IMR-90 (cell line): ENCODE results near the gene LSM8. TPM values are rescaled to one million over a fixed set of nuclear protein-coding genes. Genes with fewer than 3 reads are reported as not detected.

Experiments used
- ATAC-seq: fragments of 200-7000 bp; cut with Tn5 transposase; 2 replicates; pipeline ENCODE4 v1.9.1; 2020; ENCODE audit warnings: low read depth, mild to moderate bottlenecking, moderate library complexity
- BruUV-seq: library from RNA; stranded (reverse); fragments of 400-500 nt; replicated peaks from 2 replicates; lab custom pipeline; 2021; lab: Mats Ljungman, UMichigan
- CTCF ChIA-PET: fragments of 300-600 bp; formaldehyde crosslinking; extraction: SDS; loops from one replicate; lab custom pipeline; 2021; ENCODE audit warnings: antibody characterized with exemption; lab: Yijun Ruan, JAX
- POLR2A ChIA-PET: fragments of 300-600 bp; sonication (Branson Sonifier 250); formaldehyde crosslinking; loops from one replicate; lab custom pipeline; 2022; ENCODE audit warnings: antibody characterized with exemption; ENCODE audit not compliant: unreplicated experiment; lab: Charles Lee
- DNase-seq: peaks from one replicate; pipeline ENCODE4 v3.0.0; 2013
- H2AFZ ChIP-seq: replicated peaks from 2 replicates; pipeline ENCODE3; 2013; ENCODE audit warnings: low read length, mild to moderate bottlenecking; ENCODE audit not compliant: poor library complexity
- H2AK5ac ChIP-seq: 2 replicates; pipeline ENCODE4 v1.6.1; 2013; ENCODE audit warnings: low read depth, low read length, inconsistent platforms
- H2AK9ac ChIP-seq: replicated peaks from 2 replicates; pipeline ENCODE3; 2013; ENCODE audit warnings: mild to moderate bottlenecking, low read depth, low read length, moderate library complexity; ENCODE audit not compliant: poor library complexity
- H2BK120ac ChIP-seq: 2 replicates; pipeline ENCODE4 v1.6.1; 2013; ENCODE audit warnings: low read depth, low read length, inconsistent platforms
- H2BK15ac ChIP-seq: 3 replicates; pipeline ENCODE4 v1.6.1; 2013; ENCODE audit warnings: low read depth, low read length, inconsistent platforms
- H2BK20ac ChIP-seq: 2 replicates; pipeline ENCODE4 v1.6.1; 2013; ENCODE audit warnings: low read depth, mild to moderate bottlenecking, inconsistent platforms, low read length, moderate library complexity
- H2BK5ac ChIP-seq: 2 replicates; pipeline ENCODE4 v1.6.1; 2013; ENCODE audit warnings: mild to moderate bottlenecking, low read depth, low read length, inconsistent platforms; ENCODE audit not compliant: poor library complexity, severe bottlenecking
- H3K14ac ChIP-seq: replicated peaks from 2 replicates; pipeline ENCODE4 v1.6.1; 2013; ENCODE audit warnings: low read depth, low read length, inconsistent platforms
- H3K18ac ChIP-seq: 2 replicates; pipeline ENCODE4 v1.6.1; 2013; ENCODE audit warnings: low read depth, low read length, control low read depth
- H3K23ac ChIP-seq: 2 replicates; pipeline ENCODE4 v1.6.1; 2013; ENCODE audit warnings: low read depth, low read length, inconsistent platforms
- H3K27ac ChIP-seq: 2 replicates; pipeline ENCODE4 v1.5.1; 2013; ENCODE audit warnings: mild to moderate bottlenecking, control low read depth, low read length; ENCODE audit not compliant: insufficient read depth
- H3K27me3 ChIP-seq: 2 replicates; pipeline ENCODE4 v1.6.1; 2013; ENCODE audit warnings: low read length; ENCODE audit not compliant: control insufficient read depth, insufficient read depth
- H3K36me3 ChIP-seq: 2 replicates; pipeline ENCODE4 v1.6.1; 2013; ENCODE audit warnings: low read length, mixed read lengths; ENCODE audit not compliant: control insufficient read depth, insufficient read depth
- H3K4ac ChIP-seq: 2 replicates; pipeline ENCODE4 v1.6.1; 2013; ENCODE audit warnings: low read depth, low read length, inconsistent platforms
- H3K4me1 ChIP-seq: 2 replicates; pipeline ENCODE4 v1.6.1; 2013; ENCODE audit warnings: low read length, mixed read lengths; ENCODE audit not compliant: control insufficient read depth, insufficient read depth
- H3K4me2 ChIP-seq: 2 replicates; pipeline ENCODE4 v1.6.1; 2013; ENCODE audit warnings: low read depth, mild to moderate bottlenecking, control low read depth, low read length, moderate library complexity
- H3K4me3 ChIP-seq: 2 replicates; pipeline ENCODE4 v1.5.1; 2013; ENCODE audit warnings: low read depth, mild to moderate bottlenecking, control low read depth, low read length, moderate library complexity; ENCODE audit not compliant: insufficient read depth
- H3K56ac ChIP-seq: 2 replicates; pipeline ENCODE4 v1.6.1; 2013; ENCODE audit warnings: low read length, inconsistent platforms; ENCODE audit not compliant: insufficient read depth; ENCODE audit errors: extremely low read depth
- H3K79me1 ChIP-seq, 2 experiments: 2 replicates each; pipeline ENCODE4 v1.6.1; 2013; ENCODE audit warnings: low read length in 2 of 2, inconsistent platforms in 1 of 2, low read depth in 1 of 2
- H3K9ac ChIP-seq: 2 replicates; pipeline ENCODE4 v1.6.1; 2013; ENCODE audit warnings: low read depth, low read length, control low read depth
- H3K9me1 ChIP-seq: 2 replicates; pipeline ENCODE4 v1.6.1; 2013; ENCODE audit warnings: low read length, inconsistent platforms; ENCODE audit not compliant: insufficient read depth
- H3K9me3 ChIP-seq: 2 replicates; pipeline ENCODE4 v1.6.1; 2013; ENCODE audit warnings: low read length; ENCODE audit not compliant: control insufficient read depth, insufficient read depth
- H4K20me1 ChIP-seq: 2 replicates; pipeline ENCODE4 v1.6.1; 2013; ENCODE audit warnings: low read length, inconsistent platforms; ENCODE audit not compliant: insufficient read depth
- H4K5ac ChIP-seq: 2 replicates; pipeline ENCODE4 v1.6.1; 2013; ENCODE audit warnings: mild to moderate bottlenecking, low read depth, low read length, control low read depth
- H4K8ac ChIP-seq, 2 experiments: 2 replicates each; pipeline ENCODE4 v1.6.1; 2013; ENCODE audit warnings: low read depth in 2 of 2, low read length in 2 of 2, control low read depth in 1 of 2, inconsistent platforms in 1 of 2
- H4K91ac ChIP-seq: 2 replicates; pipeline ENCODE4 v1.6.1; 2013; ENCODE audit warnings: low read depth, low read length, inconsistent platforms; ENCODE audit not compliant: insufficient read depth
- FOS ChIP-seq: fragments of 150-350 bp; IDR thresholded peaks from 2 replicates; pipeline ENCODE4 v1.6.1; 2016; ENCODE audit warnings: low read depth, low read length
- WGBS, 2 experiments: methylation state at CpG; one replicate each; pipeline versions ENCODE4 v1.1.5 to v1.1.7; 2013; ENCODE audit warnings: missing lambda C conversion rate in 2 of 2; ENCODE audit not compliant: insufficient read length in 1 of 2; ENCODE audit errors: extremely low coverage in 2 of 2; 5-methylcytosine and 5-hydroxymethylcytosine counted together
- dilution Hi-C: fragments of 300-500 bp; cut with HindIII; formaldehyde crosslinking; loops from one replicate; pipeline ENCODE4 v1.14.3; 2018; ENCODE audit warnings: low sequenced_read_pairs; ENCODE audit not compliant: unreplicated experiment
- in situ Hi-C: fragments of 300-500 bp; cut with MboI; formaldehyde crosslinking; loops from 3 replicates; pipeline ENCODE4 v1.14.3; 2019; ENCODE audit warnings: low sequenced_read_pairs, inconsistent platforms, mixed read lengths
- intact Hi-C: fragments of 100-400 bp; cut with micrococcal nuclease; formaldehyde crosslinking; loops from 2 replicates; pipeline ENCODE4 v1.10.0; 2022
- polyA plus RNA-seq, 3 experiments: library from polyadenylated mRNA; depleted of rRNA; stranded (reverse); fragments of >200 nt; gene quantifications; 2 replicates each; pipeline ENCODE4 v1.2.3, GENCODE V29; 2012; ENCODE audit warnings: low replicate concordance in 1 of 3
- total RNA-seq: library from RNA; depleted of rRNA; stranded (reverse); fragments of >200 nt; gene quantifications from 2 replicates; pipeline ENCODE4 v1.2.3, GENCODE V29; 2012

The LSM8 gene
- total and polyA plus RNA-seq, 2 of the 4 experiments (the other 2 are of a cell fraction): 9.7 to 30.2 TPM

DNA sequence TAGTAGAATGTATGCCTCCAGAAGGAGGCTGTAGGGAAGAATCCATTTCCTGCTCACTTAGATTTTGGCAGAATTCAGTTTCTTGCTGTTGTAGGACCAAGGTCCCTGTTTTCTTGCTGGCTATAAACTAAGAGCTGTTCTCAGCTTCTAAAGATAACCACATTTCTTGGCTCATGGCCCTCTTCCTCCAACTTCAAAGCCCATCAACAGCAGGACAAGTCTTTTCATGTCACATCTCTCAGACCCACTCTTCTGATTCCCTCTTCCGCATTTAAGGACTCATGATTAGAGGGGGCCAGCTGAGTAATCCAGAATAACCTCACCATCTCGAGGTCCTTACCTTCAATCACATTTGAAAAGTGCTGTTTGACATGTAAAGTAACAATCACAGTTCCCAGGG lies 8.2 kb upstream of the LSM8 start:
- Histone ChIP-seq H4K8ac (no peak overlapping the region), H3K9me3 (no peaks in the 10 kb centered on the region), H3K27ac (no peak overlapping the region), H3K4me3 (no peak overlapping the region), H3K14ac (no peak overlapping the region), H3K4ac (no peak overlapping the region), H3K79me1 (0 out of 4 replicates have a peak, but pooled peaks cover 0 to 3% of the 10 kb centered on the region in 2 experiments), H3K23ac (no peak overlapping the region), H4K91ac (no peak overlapping the region), H2BK20ac (no peak overlapping the region), H2BK5ac (no peak overlapping the region), H3K9ac (no peak overlapping the region), H3K36me3 (no peaks in the 10 kb centered on the region), H3K56ac (no peak overlapping the region), H2AK9ac (no peak overlapping the region), H3K18ac (no peak overlapping the region), H2BK120ac (no peak overlapping the region), H3K4me1 (no peaks in the 10 kb centered on the region), H3K27me3 (no peaks in the 10 kb centered on the region), H2AK5ac (no peak overlapping the region), H4K20me1 (no peaks in the 10 kb centered on the region), H4K5ac (no peak overlapping the region), H3K9me1 (no peaks in the 10 kb centered on the region), H2AFZ (no peak overlapping the region), H3K4me2 (no peak overlapping the region), H2BK15ac (no peak overlapping the region)
- ATAC-seq (no peak), DNase-seq (no peak)
- dilution Hi-C loops: no loop called here
- TF ChIP-seq FOS: no peak
- WGBS, 2 experiments: no CpG with 5 or more reads among the region's 2 CpGs
- ChIA-PET CTCF (no interaction called here), POLR2A (no interaction called here)
- no TSS peak for BruUV-seq
- in situ Hi-C loops: no loop called here
- intact Hi-C loops: no loop called here
